GM10266 (cell line): ENCODE measurements around the gene SLC66A3.

Experiments used
- DNase-seq: peaks from one replicate; pipeline ENCODE4 v3.0.0; 2012; ENCODE audit errors: extremely low spot score
- TF ChIP-seq, protein P1 (sequence below): IDR thresholded peaks from 2 replicates; pipeline ENCODE4 v1.5.1; 2012; ENCODE audit warnings: mild to moderate bottlenecking, low read depth; ENCODE audit not compliant: control insufficient read depth, insufficient read depth; ENCODE audit errors: missing control alignments

The SLC66A3 gene

DNA sequence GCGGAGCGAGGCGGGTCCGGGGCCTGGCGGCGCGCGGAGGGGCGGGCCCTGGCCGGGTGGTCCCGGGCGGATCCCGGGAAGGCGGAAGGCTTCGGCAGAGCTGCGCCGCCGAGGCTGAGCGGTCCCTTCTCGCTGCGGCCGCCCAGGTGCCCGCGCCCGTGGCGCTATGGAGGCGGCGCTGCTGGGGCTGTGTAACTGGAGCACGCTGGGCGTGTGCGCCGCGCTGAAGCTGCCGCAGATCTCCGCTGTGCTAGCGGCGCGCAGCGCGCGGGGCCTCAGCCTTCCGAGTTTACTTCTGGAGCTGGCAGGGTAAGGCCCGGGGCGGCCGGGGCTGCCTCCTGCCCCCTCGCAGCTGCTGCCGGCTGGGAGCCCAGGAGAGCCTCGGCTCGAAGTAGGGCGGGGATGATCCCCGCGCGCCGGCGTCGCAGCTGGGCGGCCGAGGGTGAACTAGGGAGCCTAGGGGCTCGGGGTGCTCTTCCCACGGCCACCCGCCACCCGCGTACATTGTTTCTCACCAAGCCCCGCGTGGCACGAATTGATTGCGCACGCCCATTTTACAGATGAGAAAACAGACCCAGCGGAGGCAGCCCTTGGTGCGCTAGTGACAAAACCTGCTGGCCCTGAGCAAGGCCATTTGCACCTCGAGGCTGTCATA, at the start of gene SLC66A3:
Gene SLC66A3 (plus strand): TSS at position 87 of the 655 bp plus-strand sequence. CDS start 80 bp downstream, at position 167.
- no peak for DNase-seq
- TF ChIP-seq, protein P1, sequence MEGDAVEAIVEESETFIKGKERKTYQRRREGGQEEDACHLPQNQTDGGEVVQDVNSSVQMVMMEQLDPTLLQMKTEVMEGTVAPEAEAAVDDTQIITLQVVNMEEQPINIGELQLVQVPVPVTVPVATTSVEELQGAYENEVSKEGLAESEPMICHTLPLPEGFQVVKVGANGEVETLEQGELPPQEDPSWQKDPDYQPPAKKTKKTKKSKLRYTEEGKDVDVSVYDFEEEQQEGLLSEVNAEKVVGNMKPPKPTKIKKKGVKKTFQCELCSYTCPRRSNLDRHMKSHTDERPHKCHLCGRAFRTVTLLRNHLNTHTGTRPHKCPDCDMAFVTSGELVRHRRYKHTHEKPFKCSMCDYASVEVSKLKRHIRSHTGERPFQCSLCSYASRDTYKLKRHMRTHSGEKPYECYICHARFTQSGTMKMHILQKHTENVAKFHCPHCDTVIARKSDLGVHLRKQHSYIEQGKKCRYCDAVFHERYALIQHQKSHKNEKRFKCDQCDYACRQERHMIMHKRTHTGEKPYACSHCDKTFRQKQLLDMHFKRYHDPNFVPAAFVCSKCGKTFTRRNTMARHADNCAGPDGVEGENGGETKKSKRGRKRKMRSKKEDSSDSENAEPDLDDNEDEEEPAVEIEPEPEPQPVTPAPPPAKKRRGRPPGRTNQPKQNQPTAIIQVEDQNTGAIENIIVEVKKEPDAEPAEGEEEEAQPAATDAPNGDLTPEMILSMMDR, result no peak

DNA sequence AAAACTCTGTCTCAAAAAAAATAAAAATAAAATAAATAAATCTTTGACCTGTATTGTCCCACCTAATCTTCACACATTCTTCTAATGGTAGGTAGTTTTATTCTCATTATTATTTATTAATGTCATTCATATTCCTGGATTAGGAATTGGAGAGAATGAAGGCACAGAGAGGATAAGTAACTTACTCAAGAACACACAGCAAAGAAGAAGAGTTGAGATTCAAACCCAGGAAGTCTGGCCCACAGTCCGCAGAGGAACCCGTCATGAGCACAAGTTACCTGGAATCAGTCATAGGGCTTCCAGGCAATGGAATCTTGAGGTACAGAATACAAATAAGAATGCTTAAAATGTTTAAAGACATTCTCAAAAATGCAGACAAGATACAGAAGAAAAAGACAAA, 46.3 kb upstream of the SLC66A3 start:
- TF ChIP-seq, protein P1, result no peak
- no peak for DNase-seq

DNA sequence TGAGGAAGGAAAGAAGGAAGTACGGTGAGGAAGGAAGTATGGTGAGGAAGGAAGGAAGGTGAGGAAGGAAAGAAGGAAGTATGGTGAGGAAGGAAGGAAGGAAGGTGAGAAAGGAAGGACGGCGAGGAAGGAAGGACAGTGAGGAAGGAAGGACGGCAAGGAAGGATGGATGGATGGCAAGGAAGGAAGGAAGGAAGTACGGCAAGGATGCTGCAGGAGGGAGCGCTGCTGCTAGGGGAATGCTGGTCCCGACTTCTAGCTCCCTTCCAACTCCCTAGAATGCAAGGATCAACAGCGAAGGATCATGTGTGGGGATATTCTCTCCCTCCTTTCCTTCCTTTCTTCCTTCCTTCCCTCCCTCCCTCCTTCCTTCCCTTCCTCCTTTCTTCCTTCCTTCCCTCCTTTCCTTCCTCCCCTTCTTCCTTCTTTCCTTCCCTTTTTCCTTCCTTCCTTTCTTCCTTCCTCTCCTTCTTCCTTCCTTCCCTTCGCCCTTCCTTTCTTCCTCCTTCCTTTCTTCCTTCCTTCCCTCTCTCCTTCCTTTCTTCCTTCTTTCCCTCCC, 42.3 kb upstream of the SLC66A3 start:
- TF ChIP-seq, protein P1, result no peak
- DNase-seq, result no peak

DNA sequence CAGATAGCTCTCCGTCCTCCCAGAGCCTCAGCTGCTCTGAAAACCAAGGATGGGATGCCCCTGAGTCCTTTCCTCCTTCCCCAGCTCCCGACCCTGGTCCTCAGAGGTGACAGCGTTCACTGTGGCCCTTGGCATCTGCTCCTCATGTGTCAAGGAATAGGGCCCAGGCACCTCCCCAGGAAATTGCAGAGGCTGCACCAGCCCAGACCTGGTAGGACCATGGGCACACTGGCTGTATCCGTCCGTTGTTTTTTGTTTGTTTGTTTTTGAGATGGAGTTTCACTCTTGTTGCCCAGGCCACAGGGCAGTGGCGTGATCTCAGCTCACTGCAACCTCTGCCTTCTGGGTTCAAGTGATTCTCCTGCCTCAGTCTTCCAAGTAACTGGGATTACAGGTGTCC, 37.5 kb upstream of the SLC66A3 start:
- TF ChIP-seq, protein P1, result no peak
- no peak for DNase-seq

DNA sequence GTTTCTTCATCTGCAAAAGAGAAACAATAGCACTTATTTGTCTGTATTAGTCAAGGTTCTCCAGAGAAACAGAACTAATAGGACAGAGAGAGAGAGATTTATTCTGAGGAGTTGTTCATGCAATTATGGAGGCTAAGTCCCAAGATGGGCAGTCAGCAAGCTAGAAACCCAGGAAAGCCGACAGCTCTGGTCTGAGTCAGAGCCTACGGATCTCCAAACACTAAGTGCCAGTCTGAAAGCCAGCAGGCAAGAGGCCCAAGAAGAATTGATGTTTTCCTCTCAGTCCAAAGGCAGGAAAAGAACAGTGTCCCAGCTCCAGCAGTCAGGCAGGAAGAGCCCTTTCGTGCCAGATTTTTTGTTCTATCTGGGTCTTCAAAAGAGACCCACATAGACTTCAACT, 36.5 kb upstream of the SLC66A3 start:
- TF ChIP-seq, protein P1, result no peak
- DNase-seq, result no peak

DNA sequence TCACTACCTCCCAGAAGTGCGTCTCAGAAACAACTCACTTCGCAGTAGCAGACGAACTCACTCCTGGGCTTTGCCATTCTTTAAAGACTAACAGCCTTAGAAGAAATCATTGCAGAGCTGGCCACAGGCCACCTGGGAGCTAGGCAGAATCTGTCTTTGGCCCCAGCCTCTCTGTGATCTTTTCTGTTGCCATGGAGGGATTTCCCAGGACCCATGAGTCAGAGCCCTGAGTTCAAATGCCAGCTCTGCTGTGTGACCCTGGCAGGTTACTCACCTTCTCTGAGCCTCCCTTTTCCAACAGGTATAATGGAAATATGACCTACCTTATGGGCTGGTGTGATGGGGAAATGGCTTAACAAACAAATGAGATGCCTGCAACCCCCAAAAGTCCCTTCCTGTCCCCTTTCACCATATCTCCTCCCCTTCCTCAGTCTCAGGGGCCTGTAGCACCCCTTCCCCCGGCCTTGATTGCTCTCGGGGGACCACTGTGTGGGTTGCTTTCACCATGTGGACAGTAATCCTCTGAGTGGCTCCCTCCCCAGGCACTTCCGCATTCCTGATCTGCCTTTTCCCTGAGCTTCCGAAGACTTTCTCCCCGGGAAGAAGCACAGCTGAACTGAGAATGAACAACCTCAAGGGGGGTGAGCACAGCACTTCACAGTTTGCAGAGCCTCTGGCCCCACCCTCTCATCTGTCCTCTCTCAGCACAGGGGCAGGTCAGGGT, 34.0 kb upstream of the SLC66A3 start:
- TF ChIP-seq, protein P1, result no peak
- DNase-seq, result no peak

DNA sequence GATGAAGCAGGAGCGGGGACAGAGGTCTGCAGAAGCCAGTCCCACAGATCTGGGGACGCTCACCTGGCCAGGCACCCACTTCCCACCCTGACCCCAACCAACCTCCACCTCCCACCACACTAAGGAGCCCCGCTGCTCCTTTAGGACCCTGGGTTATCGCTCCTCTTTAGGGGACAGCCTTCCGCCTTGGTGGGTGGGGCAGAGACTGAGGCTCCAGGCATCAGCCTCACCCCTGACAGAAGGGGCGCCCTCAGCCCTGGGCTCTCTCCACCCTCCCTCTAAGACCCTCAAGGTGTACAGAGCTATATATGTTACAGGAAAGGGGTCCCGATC, 33.5 kb upstream of the SLC66A3 start:
- TF ChIP-seq, protein P1, result no peak
- DNase-seq, result no peak
